HG03469 (cell line): ENCODE data around the gene TMEM14B.
A peak's percentile ranks its signal among the peaks of the same experiment; 100 is the strongest.
"Not testable (repeated sequence)": the region's sequence is repeated elsewhere in the genome, so short reads cannot be mapped to it uniquely, and the experiment has no call there.

ENCODE experiments used
- ATAC-seq: cut with Tn5 transposase; IDR thresholded peaks from one replicate; pipeline ENCODE4 v1.9.1; 2021; ENCODE audit warnings: mild to moderate bottlenecking, moderate library complexity, moderate number of reproducible peaks; ENCODE audit not compliant: unreplicated experiment

The TMEM14B gene

GRCh38 chr6:10745116-10745515, 2.5 kb upstream of the TMEM14B start:
- no peak for ATAC-seq

- ATAC-seq: no peak
These were observed 722 bp upstream of the TMEM14B start for GRCh38 chr6:10746915-10747250.

DNA sequence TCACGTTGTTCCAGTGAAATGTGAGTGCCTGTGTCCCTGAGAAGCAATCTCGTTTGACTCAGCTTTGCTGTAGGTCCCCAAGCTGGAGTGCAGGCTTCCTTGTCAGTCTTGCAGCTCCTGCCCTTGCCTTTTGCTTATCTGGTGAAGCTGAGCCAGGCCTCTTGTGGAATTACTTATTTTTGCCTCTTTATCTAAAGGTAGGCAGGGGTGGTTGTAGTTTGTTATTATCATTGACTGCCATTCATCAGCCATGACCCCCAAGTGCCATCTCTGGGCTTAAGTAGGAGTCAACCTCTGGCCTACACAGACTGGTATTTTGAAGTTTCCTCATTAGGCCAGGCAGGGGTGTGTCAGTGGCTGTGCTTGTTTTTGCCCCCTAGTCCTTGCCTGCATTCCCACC, 2.1 kb downstream of the TMEM14B start:
- no peak for ATAC-seq

DNA sequence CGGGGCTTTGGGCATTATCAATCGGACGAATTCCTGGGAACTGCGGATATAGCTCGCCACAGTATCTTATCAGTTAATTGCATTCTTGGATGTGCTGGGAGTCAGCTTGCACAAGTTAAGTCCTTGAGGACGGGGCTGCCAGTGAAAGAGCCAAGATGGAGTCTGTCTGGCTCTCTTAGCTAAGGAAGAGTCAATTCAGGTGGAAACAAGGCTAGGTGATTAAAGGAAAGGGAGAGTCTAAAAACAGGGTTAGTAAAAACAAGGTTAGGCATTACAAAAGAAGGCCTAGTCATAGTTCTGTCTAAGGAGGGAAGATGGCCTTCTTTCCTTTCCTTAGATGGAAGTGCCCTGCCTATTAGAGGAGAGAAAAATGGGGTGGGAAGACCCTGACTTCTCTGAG, 3.0 kb downstream of the TMEM14B start:
- not testable (repeated sequence) for ATAC-seq

DNA sequence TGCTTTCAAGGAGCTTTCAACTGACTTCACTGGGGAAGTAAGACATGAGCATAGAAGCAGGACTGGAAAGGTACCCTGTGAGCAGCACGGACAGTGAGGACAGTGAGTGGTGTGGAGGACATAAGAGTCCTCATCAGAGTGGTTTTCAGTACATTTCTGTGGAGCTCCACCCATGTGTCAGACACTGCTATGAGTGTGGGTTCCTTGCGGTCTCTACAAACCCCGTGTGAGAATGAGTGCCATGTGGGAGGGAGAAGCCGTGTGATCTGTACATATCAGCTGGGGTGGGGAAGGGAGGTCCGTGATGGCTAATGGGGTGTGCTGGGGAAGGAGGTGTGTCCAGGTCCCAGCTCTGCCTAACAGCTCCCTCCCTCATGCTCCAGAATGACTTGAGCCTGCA, 4.2 kb downstream of the TMEM14B start:
- ATAC-seq: not testable (repeated sequence)

DNA sequence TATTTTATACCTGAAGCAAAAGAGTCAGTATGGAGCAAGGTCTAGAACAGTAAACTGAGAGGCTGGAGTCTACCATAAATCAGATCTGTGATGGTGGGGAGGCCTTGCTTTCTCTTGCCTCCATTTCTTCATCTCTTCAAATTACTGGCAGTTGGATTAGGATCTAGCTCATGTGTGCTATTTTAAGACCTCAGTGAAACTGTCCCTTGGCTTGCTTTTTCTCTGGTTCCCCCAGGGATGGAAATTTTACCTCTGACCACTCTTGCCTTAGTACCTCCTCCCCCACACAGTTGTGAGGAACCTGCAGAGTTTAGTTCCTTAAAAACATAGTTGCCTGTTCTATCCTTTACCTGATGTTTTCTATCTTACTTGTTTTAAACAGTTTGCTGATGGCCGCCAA, 8.5 kb downstream of the TMEM14B start:
- no peak for ATAC-seq

- peak; percentile 41 for ATAC-seq
These were observed 11.8 kb downstream of the TMEM14B start for GRCh38 chr6:10759312-10759839.

DNA sequence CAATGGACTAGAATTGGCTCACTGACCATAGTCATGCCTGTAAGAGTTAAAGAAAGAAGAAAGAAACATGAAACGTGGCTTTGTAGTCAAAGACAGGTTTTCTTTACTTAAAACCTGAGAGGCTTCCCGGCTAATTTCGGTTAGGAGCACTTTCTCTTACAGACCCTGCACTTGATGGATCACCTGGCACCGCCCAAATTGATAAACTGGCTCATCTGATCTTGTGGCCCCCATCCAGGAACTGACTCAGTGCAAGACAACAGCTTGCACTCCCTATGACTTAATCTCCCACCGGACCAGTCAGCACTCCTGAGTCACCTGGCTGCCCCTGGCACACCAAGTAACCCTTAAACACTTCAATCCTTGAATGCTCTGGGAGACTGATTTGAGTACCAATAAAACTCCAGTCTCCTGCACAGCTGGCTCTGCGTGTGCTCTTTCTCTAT, 12.3 kb downstream of the TMEM14B start:
- ATAC-seq: no peak

- ATAC-seq: no peak
These were observed 15.4 kb downstream of the TMEM14B start for GRCh38 chr6:10763006-10763405.

DNA sequence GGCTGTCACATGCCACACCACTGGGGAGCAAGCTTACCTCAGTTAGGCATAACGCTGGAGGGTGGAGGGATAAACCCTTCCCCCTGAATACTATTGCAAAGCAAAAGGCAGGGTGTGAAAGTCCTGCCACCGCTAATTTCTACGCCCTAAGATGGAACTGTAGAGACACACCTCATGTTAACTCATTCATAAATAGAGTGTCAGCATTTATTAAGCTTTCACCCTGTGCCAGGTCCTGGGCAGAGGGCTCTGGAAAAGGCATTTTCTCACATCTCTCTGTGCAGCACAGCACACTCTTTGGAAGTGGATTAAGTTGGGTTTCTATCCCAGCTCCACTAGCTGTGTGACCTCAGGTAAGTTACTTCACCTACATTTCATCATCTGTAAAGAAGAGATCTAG, 21.8 kb downstream of the TMEM14B start:
- ATAC-seq: no peak

- no peak for ATAC-seq
These were observed 23.8 kb downstream of the TMEM14B start for GRCh38 chr6:10771371-10771894.

- ATAC-seq: no peak
These were observed 30.6 kb downstream of the TMEM14B start for GRCh38 chr6:10778230-10778629.

- no peak for ATAC-seq
These were observed 31.5 kb downstream of the TMEM14B start for GRCh38 chr6:10779076-10779475.

DNA sequence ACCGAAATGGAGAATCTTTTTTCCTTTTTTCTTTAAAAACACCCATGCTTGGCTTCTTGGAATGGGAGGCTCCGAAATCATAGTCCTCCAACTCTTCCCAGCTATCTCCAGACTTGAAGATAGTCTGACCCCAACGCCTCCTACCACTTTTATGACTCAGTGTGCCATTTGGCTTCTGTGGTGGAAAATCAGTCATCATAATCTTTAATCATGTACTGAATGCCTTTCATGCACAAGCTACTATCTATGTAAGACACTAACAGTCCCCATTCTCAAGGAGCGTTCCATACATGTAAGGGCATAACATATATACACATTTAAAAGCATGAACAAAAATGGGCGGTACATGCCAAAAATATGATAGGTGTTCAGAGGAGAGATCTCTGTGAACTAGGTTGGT, 44.1 kb downstream of the TMEM14B start:
- no peak for ATAC-seq

DNA sequence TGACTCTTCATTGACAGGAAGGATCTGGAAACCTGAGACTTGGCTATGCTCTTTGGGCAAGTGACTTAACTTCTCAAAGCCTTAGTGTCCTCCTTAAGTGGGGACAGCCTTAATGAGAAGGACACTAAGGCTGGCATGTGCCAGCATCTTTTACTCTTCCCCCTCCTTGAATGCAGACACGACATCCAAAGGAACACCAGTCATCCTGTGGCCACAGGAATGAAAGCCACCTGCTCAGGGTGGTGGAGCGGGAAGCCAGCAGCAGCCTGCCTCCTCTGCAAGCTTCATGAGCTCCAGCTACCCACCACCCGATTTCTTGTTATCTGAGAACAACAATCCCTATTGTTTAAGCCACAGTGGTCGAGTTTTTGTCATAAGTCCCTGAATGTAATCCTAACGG, 44.5 kb downstream of the TMEM14B start:
- ATAC-seq: no peak

GRCh38 chr6:10793035-10793434, 45.4 kb downstream of the TMEM14B start:
- ATAC-seq: no peak

DNA sequence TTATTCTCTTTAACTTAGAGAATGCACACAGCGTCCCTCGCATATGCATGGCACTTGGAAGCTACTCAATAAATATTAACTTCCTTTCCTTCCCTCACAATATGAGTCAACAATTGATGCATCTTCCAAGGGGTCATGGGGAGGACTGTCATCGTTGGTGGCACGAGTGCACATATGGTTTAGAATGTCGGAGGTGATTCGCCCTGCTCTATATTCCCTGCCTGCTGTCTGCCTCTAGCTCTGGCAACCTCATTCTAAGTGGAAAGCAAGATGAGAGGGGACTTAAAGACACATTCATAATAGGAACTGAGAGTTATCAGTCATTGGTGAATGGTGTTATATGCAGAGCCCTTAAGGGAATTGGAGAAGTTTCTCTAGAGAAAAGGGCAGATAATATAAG, 46.1 kb downstream of the TMEM14B start:
- no peak for ATAC-seq

DNA sequence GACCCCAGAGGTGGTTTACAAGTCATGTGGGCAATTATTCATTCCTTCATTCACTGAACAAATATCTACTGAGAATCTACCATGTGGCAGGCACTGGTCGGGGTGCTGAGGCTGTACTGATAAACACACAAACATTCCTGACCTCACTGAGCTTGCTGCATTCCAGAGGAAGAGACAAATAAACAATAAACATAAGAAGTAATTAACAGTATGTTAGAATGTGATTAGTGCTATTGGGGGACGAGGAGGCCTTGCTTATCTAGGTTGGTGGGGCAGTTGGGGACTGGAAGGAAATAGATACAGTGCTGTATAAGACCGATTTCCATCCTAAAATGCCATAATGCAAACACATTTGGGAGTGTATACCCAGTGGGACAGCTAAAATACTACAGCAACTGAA, 46.6 kb downstream of the TMEM14B start:
- no peak for ATAC-seq

DNA sequence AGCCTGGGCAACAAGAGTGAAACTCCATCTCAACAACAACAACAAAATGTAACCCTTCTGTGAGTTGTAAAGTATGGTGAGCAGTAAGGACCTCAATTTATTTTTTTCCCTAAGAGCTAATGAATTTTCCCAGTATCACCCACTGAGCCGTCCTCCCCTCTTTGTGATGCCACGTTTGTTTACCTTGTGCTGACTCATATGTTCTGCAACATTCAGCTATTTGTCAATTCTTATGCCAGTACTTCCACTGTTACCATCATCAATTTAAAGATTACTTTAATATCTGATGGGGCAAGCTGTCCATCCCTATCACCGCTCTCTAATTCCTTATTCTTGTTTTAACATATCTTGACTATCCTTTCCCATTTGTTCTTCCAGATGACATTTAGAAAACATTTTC, 53.2 kb downstream of the TMEM14B start:
- no peak for ATAC-seq

DNA sequence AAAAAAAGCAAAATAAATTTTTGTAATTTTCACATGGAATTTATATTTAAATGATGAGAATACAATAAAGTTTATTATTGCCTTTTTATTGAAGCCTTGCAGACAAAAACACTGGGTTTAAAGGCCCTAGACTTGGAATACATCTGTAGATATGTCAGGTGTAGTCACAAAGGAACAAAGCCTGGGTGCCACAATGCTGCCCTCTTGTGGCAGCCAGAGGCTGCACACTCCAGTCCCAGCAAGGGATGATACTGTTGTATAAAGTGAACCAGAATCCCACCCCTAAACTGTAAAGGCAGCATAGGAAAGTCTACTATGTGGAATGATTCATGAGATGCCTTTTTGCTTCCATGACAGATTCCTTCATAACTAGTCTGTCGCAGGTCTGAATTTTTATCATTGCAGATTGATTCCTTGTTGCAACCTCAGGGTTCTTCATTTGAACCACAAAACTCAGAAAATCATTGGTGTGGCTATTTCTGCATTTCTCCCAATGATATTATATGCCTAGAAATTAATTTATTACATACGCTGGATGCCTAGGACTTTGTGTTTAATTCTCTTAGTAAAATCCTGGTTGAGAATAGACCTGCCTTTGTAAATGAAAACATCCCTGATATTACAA, 53.7 kb downstream of the TMEM14B start:
- peak; percentile 97 for ATAC-seq
